HUES48 (cell line): Measurements from ENCODE around the gene VTA1.
"Not testable (repeated sequence)": the region's sequence is repeated elsewhere in the genome, so short reads cannot be mapped to it uniquely, and the experiment has no call there.

Source experiments
- H3K27ac ChIP-seq: one replicate; pipeline ENCODE4 v1.7.0; 2013; ENCODE audit warnings: low read depth, low read length, inconsistent platforms
- H3K27me3 ChIP-seq: 2 replicates; pipeline ENCODE4 v1.6.1; 2013; ENCODE audit warnings: mild to moderate bottlenecking, low read length; ENCODE audit not compliant: control insufficient read depth, insufficient read depth
- H3K36me3 ChIP-seq: 2 replicates; pipeline ENCODE4 v1.6.1; 2013; ENCODE audit warnings: low read length; ENCODE audit not compliant: control insufficient read depth, insufficient read depth
- H3K4me1 ChIP-seq: 2 replicates; pipeline ENCODE4 v1.6.1; 2013; ENCODE audit warnings: mild to moderate bottlenecking, low read length; ENCODE audit not compliant: control insufficient read depth, insufficient read depth
- H3K4me3 ChIP-seq: 2 replicates; pipeline ENCODE4 v1.5.1; 2013; ENCODE audit warnings: mild to moderate bottlenecking, low read depth, low read length
- H3K9ac ChIP-seq: 2 replicates; pipeline ENCODE4 v1.6.1; 2013; ENCODE audit warnings: mild to moderate bottlenecking, low read depth, low read length, moderate library complexity
- H3K9me3 ChIP-seq: 2 replicates; pipeline ENCODE4 v1.6.1; 2013; ENCODE audit warnings: low read length; ENCODE audit not compliant: control insufficient read depth, insufficient read depth

The VTA1 gene

DNA sequence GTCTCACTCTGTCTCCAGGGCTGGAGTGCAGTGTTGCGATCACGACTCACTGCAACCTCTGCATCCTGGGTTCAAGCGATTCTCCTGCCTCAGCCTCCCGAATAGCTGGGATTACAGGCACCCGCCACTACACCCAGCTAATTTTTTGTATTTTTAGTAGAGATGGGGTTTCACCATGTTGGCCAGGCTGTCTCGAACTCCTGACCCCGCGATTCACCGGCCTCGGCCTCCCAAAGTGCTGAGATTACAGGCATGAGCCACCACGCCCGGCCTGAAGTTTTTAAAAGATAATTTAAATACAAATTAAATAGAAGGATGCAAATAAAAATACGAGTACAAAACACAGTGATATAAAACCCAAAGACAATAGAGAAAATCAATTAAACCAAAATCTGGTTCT lies 5.5 kb upstream of the VTA1 start:
- not testable (repeated sequence) for H3K4me1 ChIP-seq, H3K9me3 ChIP-seq, H3K27me3 ChIP-seq, H3K36me3 ChIP-seq, H3K4me3 ChIP-seq, H3K27ac ChIP-seq, H3K9ac ChIP-seq

GRCh38 chr6:142152746-142153145 lies 5.7 kb downstream of the VTA1 start:
- Histone ChIP-seq H3K36me3 (no peaks in the 10 kb centered on the region), H3K4me3 (no peak overlapping the region), H3K27me3 (no peaks in the 10 kb centered on the region), H3K9ac (no peak overlapping the region), H3K27ac (no peak overlapping the region), H3K9me3 (no peaks in the 10 kb centered on the region), H3K4me1 (peaks cover 60% of the 10 kb centered on the region)

GRCh38 chr6:142153196-142153595 lies 6.1 kb downstream of the VTA1 start:
- H3K36me3 ChIP-seq, result no peaks in the 10 kb centered on the region
- H3K9me3 ChIP-seq, result no peaks in the 10 kb centered on the region
- H3K27me3 ChIP-seq, result no peaks in the 10 kb centered on the region
- no peak overlapping the region for H3K9ac ChIP-seq
- H3K4me1 ChIP-seq, result peaks cover 55% of the 10 kb centered on the region
- no peak overlapping the region for H3K27ac ChIP-seq
- no peak overlapping the region; the same call in 1 of the 2 replicates for H3K4me3 ChIP-seq

DNA sequence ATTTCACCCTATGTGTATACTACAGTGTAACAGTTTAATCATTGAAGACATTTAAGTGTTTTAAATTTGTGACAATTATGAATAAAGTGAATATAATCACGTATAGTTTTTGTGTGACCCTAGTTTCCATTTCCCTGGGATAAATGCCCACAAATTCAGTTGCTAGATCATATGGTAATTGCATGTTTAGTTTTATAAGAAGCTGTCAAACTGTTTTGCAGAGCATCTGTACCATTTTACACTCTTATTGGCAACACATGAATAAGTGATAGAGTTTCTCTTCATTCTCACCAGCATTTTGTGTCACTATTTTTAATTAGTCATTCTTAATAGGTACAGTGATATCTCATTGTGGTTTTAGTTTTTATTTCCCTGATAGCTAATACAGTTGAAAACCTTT lies 7.3 kb downstream of the VTA1 start:
- Histone ChIP-seq H3K9me3 (no peaks in the 10 kb centered on the region), H3K36me3 (no peaks in the 10 kb centered on the region), H3K27me3 (no peaks in the 10 kb centered on the region), H3K4me1 (peaks cover 44% of the 10 kb centered on the region), H3K27ac (no peak overlapping the region), H3K9ac (no peak overlapping the region), H3K4me3 (no peak overlapping the region)

- Histone ChIP-seq H3K9me3 (no peaks in the 10 kb centered on the region), H3K36me3 (no peaks in the 10 kb centered on the region), H3K27me3 (no peaks in the 10 kb centered on the region), H3K9ac (no peak overlapping the region), H3K27ac (peak overlapping the region; percentile 53), H3K4me1 (peaks cover 39% of the 10 kb centered on the region), H3K4me3 (no peak overlapping the region; the same call in 1 of the 2 replicates)
Measured at GRCh38 chr6:142155091-142155490, 8.0 kb downstream of the VTA1 start.

DNA sequence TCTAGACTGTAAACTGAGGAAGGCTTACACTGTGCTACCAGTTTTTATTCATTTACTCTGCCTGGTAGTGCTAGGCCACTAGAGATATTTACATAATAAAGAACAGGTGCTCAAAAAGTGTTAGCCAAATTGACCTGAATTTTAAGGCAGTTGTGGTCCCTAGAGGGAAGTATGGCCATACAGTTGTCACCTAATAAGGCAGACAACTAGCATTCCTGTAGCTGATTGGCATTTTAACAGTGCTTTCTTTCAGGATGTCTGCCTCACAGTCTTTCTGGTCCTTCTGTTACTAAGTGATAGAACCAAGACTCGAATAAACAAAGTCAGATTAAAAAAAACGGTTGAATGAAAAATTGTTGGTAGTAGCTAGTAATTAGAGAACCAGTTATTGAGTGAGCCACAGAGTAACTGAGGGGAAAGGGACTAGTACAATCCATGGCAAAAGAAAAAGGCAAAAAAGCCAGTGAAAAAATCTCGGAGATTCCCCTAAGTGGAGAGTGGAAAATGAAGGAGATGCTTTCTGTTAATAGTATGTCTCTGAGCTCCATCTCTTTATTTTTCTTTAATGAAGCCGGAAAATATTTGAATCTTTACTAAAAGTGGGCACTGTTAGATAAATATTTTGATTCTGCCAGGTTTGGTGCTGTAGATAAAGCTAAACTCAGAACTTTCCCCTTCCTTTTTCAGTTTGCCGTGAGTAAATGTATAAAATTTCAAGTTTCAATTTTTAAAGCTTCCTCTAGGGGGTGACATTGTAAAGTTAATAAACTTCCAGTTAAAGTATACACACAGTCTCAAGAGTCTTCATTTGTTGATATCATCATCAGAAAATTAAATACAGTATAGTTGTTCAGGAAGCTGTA lies 9.1 kb downstream of the VTA1 start:
- no peaks in the 10 kb centered on the region for H3K27me3 ChIP-seq
- H3K9me3 ChIP-seq, result no peaks in the 10 kb centered on the region
- H3K4me3 ChIP-seq, result peak overlapping the region; percentile 10; the same call in 1 of the 2 replicates
- H3K27ac ChIP-seq, result peak overlapping the region; percentile 53
- peaks cover 38% of the 10 kb centered on the region for H3K4me1 ChIP-seq
- H3K9ac ChIP-seq, result no peak overlapping the region
- H3K36me3 ChIP-seq, result no peaks in the 10 kb centered on the region

DNA sequence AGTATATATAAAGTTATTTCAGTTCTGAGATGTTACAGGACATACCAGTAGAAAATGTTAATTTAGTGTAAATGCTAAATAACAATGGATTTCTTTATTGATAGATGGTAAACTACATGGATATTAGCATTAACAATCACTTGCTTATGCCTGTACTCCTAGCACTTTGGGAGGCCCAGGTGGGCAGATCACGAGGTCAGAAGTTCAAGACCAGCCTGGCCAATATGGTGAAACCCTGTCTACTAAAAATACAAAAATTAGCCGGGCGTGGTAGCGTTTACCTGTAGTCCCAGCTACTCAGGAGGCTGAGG lies 9.7 kb downstream of the VTA1 start:
- H3K27me3 ChIP-seq, H3K9me3 ChIP-seq, H3K27ac ChIP-seq, H3K4me3 ChIP-seq, H3K36me3 ChIP-seq, H3K9ac ChIP-seq: not testable (repeated sequence)
- H3K4me1 ChIP-seq, result peaks cover 38% of the 10 kb centered on the region

- Histone ChIP-seq H3K4me1 (no peaks in the 10 kb centered on the region), H3K27me3 (no peaks in the 10 kb centered on the region), H3K36me3 (peaks cover 18% of the 10 kb centered on the region), H3K9me3 (no peaks in the 10 kb centered on the region), H3K27ac (no peak overlapping the region), H3K4me3 (no peak overlapping the region), H3K9ac (no peak overlapping the region)
Measured at GRCh38 chr6:142162780-142163179, 15.7 kb downstream of the VTA1 start.

- Histone ChIP-seq H3K9me3 (no peaks in the 10 kb centered on the region), H3K27me3 (no peaks in the 10 kb centered on the region), H3K9ac (no peak overlapping the region), H3K4me3 (no peak overlapping the region), H3K36me3 (peaks cover 38% of the 10 kb centered on the region), H3K27ac (no peak overlapping the region), H3K4me1 (no peaks in the 10 kb centered on the region)
Measured at GRCh38 chr6:142165227-142165626, 18.2 kb downstream of the VTA1 start.

GRCh38 chr6:142167071-142167470 lies 20.0 kb downstream of the VTA1 start:
- Histone ChIP-seq H3K9me3 (no peaks in the 10 kb centered on the region), H3K27ac (no peak overlapping the region), H3K4me1 (no peaks in the 10 kb centered on the region), H3K36me3 (peaks cover 53% of the 10 kb centered on the region), H3K9ac (no peak overlapping the region), H3K27me3 (no peaks in the 10 kb centered on the region), H3K4me3 (no peak overlapping the region)

- Histone ChIP-seq H3K27me3 (no peaks in the 10 kb centered on the region), H3K27ac (no peak overlapping the region), H3K4me1 (no peaks in the 10 kb centered on the region), H3K4me3 (no peak overlapping the region), H3K9me3 (no peaks in the 10 kb centered on the region), H3K36me3 (peaks cover 57% of the 10 kb centered on the region), H3K9ac (no peak overlapping the region)
Measured at GRCh38 chr6:142167486-142167885, 20.4 kb downstream of the VTA1 start.
